ENCODE data around the gene RPE.

Gene RPE

DNA sequence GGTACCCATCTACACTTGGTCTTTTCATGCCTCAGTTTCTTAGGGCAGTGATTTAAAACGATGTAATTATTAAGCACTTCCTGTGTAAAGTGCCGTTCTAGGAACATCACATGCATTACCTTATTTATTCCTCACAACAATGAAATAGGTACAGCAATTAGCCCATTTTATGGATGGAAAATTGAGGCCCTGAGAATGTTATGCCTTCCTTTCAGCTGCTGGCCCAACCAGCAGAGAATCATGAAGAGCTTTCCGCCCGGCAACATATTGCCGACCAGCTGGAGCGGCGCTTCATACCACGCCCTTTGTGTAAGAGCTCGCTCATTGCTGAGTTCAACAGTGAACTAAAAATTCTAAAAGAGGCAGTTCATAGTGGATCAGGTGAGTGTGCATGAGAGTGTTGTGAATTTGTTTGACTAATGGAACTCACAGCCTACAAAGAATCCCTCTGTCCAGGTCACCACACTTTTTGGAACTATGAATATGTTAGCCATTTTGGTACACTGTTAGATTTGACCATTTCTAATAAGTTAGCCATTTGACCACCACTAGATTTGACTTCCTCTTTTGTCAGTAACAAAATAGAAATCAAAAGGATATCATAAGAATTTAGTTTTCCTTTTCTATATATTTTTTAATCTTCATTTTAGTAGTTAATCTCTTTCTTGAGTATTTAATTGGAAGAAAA, 25.6 kb upstream of the RPE start:
- Histone ChIP-seq H3K4me3 (ENCODE audit: low read length) (no peak overlapping the region), H3K9ac (ENCODE audit: low read length) (no peak overlapping the region), H3K36me3 (ENCODE audit: control insufficient read depth, insufficient read depth, low read length) (no peaks in the 10 kb centered on the region), H3K27me3 (ENCODE audit: control insufficient read depth, insufficient read depth, low read length) (no peaks in the 10 kb centered on the region), H3K4me1 (ENCODE audit: control insufficient read depth, insufficient read depth, low read length) (peaks cover 7% of the 10 kb centered on the region), H3K9me3 (ENCODE audit: control insufficient read depth, low read length) (no peaks in the 10 kb centered on the region)

DNA sequence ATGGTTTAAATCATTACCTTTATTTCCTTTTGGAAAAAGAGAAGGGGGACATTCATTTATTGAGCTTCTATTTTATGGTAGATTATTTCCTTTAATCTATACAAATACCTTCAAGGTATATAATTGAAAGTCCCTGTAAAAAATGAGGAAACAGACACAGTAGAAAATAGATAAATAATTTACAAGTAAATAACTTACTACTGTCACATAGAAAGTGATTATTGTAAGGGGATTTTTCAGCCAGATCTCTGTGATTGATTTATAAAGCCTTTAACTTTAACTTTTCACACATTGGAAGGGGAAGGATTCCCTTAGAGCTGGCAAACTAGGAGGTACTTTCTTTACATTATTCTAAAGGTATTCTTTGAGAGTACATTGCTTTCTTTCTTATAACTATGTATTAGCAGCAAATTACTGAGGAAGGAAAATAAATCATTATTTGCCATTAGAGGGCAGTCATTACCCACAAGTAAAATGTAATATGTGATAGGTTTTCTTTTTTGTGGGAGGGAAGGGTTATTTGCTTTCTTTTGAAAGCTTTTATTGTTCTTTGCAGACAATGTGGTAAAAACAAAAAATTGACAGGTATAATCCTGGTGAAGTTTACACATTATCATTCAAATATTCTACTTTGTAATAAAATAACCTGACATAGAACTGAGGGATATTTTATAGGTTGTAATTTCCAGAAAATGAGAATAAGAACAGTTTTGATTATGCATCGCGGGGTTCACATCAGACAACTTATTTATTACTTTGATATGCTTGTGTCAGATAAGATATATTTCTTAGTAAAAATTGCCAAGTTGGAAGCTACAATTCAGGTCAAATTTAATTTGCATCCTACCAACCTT, 24.8 kb upstream of the RPE start:
- no peaks in the 10 kb centered on the region for H3K27me3 ChIP-seq (ENCODE audit: control insufficient read depth, insufficient read depth, low read length)
- H3K36me3 ChIP-seq (ENCODE audit: control insufficient read depth, insufficient read depth, low read length) = no peaks in the 10 kb centered on the region
- no peak overlapping the region for H3K4me3 ChIP-seq (ENCODE audit: low read length)
- peaks cover 7% of the 10 kb centered on the region for H3K4me1 ChIP-seq (ENCODE audit: control insufficient read depth, insufficient read depth, low read length)
- H3K9ac ChIP-seq (ENCODE audit: low read length) = no peak overlapping the region
- no peaks in the 10 kb centered on the region for H3K9me3 ChIP-seq (ENCODE audit: control insufficient read depth, low read length)

DNA sequence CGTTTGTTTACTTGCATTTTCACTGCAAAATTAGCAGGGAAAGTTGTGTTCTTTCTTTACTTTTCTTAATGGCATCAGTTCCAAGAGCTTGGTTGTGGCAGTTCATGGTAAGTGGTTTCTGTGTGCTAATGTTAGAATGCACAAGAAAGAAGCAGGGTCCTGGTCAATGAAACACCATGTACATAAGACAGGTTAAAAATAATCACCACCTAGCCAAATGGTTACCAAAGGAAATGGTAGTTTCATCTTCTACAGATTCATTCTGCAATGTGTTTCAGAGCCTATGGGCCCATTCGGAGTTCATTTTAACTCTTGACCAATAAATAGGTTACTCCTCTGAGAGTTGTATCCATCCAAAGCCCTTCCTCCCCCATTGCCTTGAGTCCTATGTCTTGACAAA, 18.1 kb upstream of the RPE start:
- H3K4me1 ChIP-seq (ENCODE audit: control insufficient read depth, insufficient read depth, low read length) = peaks cover 7% of the 10 kb centered on the region
- H3K4me3 ChIP-seq (ENCODE audit: low read length) = no peak overlapping the region
- H3K27me3 ChIP-seq (ENCODE audit: control insufficient read depth, insufficient read depth, low read length) = no peaks in the 10 kb centered on the region
- H3K9ac ChIP-seq (ENCODE audit: low read length) = no peak overlapping the region
- no peaks in the 10 kb centered on the region for H3K9me3 ChIP-seq (ENCODE audit: control insufficient read depth, low read length)
- H3K36me3 ChIP-seq (ENCODE audit: control insufficient read depth, insufficient read depth, low read length) = no peaks in the 10 kb centered on the region

DNA sequence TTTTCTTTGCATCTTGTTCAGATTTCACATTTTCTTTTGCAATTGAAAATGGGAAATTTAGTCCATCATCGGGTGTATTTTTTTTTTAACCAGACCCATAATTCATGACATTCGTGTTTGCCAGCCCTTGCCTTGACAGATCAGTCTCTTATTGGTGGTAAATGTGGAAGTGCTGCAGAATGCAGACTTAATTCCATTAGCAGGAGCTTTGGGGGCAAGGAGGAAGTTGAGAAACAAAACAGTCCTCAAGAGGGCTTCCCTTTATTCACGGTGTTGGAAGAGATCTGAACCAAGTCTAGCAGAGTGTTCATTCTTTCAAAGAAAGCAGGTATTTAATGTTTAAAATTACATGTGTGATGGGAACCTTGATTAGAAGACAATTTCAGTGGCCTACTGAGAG, 16.6 kb upstream of the RPE start:
- no peaks in the 10 kb centered on the region for H3K4me1 ChIP-seq (ENCODE audit: control insufficient read depth, insufficient read depth, low read length)
- H3K36me3 ChIP-seq (ENCODE audit: control insufficient read depth, insufficient read depth, low read length) = no peaks in the 10 kb centered on the region
- no peaks in the 10 kb centered on the region for H3K27me3 ChIP-seq (ENCODE audit: control insufficient read depth, insufficient read depth, low read length)
- H3K9me3 ChIP-seq (ENCODE audit: control insufficient read depth, low read length) = no peaks in the 10 kb centered on the region
- no peak overlapping the region for H3K4me3 ChIP-seq (ENCODE audit: low read length)
- no peak overlapping the region for H3K9ac ChIP-seq (ENCODE audit: low read length)

DNA sequence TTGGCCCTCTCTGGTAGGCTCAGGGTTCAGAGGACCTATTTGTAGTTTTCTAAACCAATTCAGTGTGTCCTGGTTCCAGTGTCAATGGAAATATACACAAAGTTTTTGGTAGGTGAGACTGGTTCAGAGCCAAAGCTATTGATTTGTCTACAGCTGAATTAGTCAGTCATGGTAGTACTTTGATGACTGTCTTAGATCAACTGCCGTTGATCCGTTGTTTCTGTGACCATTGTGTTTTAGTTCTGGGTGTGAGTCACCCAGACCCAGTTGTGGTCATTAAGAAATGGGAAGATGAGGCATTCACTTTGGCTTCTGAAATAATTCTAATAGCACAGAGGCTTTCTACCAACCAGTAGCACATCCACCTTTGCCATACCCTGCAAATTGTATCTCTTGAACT, 16.0 kb upstream of the RPE start:
- Histone ChIP-seq H3K9me3 (ENCODE audit: control insufficient read depth, low read length) (no peaks in the 10 kb centered on the region), H3K4me1 (ENCODE audit: control insufficient read depth, insufficient read depth, low read length) (no peaks in the 10 kb centered on the region)

DNA sequence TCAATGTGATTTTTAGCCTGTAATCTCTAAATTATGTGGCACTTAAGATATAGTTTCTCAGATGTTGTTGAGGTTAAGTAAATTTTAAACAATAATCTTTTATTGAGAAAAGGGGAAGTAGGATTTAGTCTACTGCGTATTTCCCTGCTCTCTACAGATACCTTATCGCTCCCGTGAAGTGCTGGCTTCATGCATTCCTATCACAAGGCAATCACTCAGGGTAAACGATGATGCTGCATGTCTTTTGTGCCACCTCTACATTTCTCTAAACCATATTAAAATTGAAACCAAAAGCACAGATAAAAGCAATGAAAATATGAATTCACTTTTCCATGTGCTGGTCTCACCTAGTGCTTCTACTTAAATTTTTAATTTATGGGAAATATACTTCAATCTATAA, 14.4 kb upstream of the RPE start:
- Histone ChIP-seq H3K36me3 (ENCODE audit: control insufficient read depth, insufficient read depth, low read length) (no peaks in the 10 kb centered on the region), H3K9ac (ENCODE audit: low read length) (no peak overlapping the region), H3K9me3 (ENCODE audit: control insufficient read depth, low read length) (no peaks in the 10 kb centered on the region)

More for the DNA sequence above, 16.0 kb upstream of the RPE start:
- Histone ChIP-seq H3K9ac (ENCODE audit: low read length) (no peak overlapping the region), H3K4me3 (ENCODE audit: low read length) (no peak overlapping the region), H3K27me3 (ENCODE audit: control insufficient read depth, insufficient read depth, low read length) (no peaks in the 10 kb centered on the region), H3K36me3 (ENCODE audit: control insufficient read depth, insufficient read depth, low read length) (no peaks in the 10 kb centered on the region)

DNA sequence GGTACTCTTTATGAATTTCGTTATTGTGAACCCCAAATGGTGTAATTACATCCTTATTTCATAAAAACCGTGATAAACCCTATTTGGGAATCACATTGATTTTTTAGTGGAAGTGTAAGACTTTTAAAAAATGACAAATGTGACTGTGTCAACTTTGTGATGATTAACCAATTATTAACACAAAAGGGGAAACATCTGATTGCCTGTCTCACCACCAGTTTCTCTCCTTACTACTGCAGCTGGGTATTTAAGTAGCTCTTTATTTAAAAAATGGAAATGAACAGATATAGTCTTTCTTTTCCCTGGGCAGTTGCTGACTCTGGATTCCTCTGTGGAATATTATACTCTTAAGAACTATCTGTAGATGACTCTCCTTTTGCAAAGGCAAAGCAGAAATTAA, 11.6 kb upstream of the RPE start:
- Histone ChIP-seq H3K27me3 (ENCODE audit: control insufficient read depth, insufficient read depth, low read length) (no peaks in the 10 kb centered on the region), H3K36me3 (ENCODE audit: control insufficient read depth, insufficient read depth, low read length) (no peaks in the 10 kb centered on the region), H3K4me3 (ENCODE audit: low read length) (no peak overlapping the region), H3K9me3 (ENCODE audit: control insufficient read depth, low read length) (no peaks in the 10 kb centered on the region), H3K9ac (ENCODE audit: low read length) (no peak overlapping the region), H3K4me1 (ENCODE audit: control insufficient read depth, insufficient read depth, low read length) (no peaks in the 10 kb centered on the region)

More for the DNA sequence above, 14.4 kb upstream of the RPE start:
- Histone ChIP-seq H3K4me3 (ENCODE audit: low read length) (no peak overlapping the region), H3K27me3 (ENCODE audit: control insufficient read depth, insufficient read depth, low read length) (no peaks in the 10 kb centered on the region), H3K4me1 (ENCODE audit: control insufficient read depth, insufficient read depth, low read length) (no peaks in the 10 kb centered on the region)

DNA sequence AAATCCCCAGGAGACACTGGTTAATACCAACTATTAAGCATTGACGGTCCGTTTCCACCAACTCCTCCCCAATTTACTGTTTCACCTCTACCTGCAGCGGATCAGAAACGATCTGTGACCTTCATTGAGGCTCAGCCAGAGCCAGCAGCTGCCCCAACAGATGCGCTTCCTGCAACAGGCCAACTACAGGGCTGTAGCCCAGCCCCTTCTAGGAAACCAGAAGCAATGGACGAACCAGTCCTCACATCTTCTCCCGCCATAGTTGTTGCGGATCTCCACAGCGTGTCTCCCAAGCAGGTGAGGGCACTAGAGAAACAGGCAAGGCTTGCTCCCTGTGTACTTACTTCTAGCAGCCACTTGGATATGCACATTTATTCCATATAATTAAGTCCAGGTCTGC, 8.5 kb upstream of the RPE start:
- Histone ChIP-seq H3K36me3 (ENCODE audit: control insufficient read depth, insufficient read depth, low read length) (no peaks in the 10 kb centered on the region), H3K27me3 (ENCODE audit: control insufficient read depth, insufficient read depth, low read length) (no peaks in the 10 kb centered on the region), H3K9ac (ENCODE audit: low read length) (no peak overlapping the region), H3K4me3 (ENCODE audit: low read length) (no peak overlapping the region), H3K9me3 (ENCODE audit: control insufficient read depth, low read length) (no peaks in the 10 kb centered on the region), H3K4me1 (ENCODE audit: control insufficient read depth, insufficient read depth, low read length) (no peaks in the 10 kb centered on the region)

DNA sequence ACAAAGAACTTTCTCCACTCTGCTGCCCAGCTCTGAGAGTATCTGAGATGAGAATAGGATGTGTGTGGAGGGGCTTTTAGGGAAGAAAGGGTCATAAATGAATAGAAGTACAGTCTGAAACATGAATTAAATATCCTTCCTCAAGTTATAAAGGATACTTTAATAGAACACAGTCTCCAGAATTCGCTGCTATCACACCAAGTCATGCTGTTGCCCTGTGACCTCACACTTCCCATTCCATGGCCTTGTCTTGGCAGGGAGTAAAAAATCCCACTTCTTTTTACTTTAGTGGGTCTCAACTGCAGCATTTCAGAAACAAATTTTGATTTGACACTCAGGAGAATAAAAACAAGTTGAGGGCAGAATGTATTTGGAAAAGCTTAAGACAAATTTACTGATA, 3.8 kb upstream of the RPE start:
- H3K9me3 ChIP-seq (ENCODE audit: control insufficient read depth, low read length) = no peaks in the 10 kb centered on the region
- no peak overlapping the region for H3K9ac ChIP-seq (ENCODE audit: low read length)
- no peak overlapping the region for H3K4me3 ChIP-seq (ENCODE audit: low read length)
- no peaks in the 10 kb centered on the region for H3K27me3 ChIP-seq (ENCODE audit: control insufficient read depth, insufficient read depth, low read length)
- peaks cover 11% of the 10 kb centered on the region for H3K4me1 ChIP-seq (ENCODE audit: control insufficient read depth, insufficient read depth, low read length)
- H3K36me3 ChIP-seq (ENCODE audit: control insufficient read depth, insufficient read depth, low read length) = no peaks in the 10 kb centered on the region

DNA sequence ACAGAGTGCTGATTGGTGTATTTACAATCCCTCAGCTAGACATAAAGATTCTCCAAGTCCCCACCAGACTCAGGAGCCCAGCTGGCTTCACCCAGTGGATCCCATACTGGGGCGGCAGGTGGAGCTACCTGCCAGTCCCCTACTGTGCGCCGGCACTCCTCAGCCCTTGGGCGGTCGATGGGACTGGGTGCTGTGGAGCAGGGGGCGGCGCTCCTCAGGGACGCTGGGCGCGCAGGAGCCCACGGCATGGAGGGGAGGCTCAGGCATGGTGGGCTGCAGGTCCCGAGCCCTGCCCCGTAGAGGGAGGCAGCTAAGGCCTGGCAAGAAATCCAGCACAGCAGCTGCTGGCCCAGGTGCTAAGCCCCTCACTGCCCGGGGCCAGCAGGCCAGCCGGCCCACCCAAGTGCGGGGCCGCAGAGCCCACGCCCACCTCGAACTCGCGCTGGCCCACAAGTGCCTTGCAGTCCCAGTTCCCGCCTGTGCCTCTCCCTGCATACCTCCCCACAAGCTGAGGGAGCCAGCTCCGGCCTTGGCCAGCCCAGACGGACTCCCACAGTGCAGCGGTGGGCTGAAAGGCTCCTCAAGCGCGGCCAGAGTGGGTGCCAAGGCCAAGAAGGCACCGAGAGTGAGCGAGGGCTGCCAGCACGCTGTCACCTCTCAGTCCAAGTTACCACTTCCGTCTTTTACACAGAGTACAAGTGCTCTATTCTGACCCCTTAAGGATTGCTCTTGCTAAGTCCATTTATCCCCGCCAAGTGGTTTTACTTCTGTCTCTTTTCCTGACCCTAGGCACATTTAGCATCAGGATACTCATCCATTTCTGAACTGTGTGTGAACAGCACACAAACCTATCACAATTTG, 1.7 kb upstream of the RPE start:
- Histone ChIP-seq H3K9me3 (ENCODE audit: control insufficient read depth, low read length) (no peaks in the 10 kb centered on the region), H3K4me1 (ENCODE audit: control insufficient read depth, insufficient read depth, low read length) (peaks cover 13% of the 10 kb centered on the region), H3K9ac (ENCODE audit: low read length) (no peak overlapping the region), H3K36me3 (ENCODE audit: control insufficient read depth, insufficient read depth, low read length) (no peaks in the 10 kb centered on the region), H3K27me3 (ENCODE audit: control insufficient read depth, insufficient read depth, low read length) (no peaks in the 10 kb centered on the region), H3K4me3 (ENCODE audit: low read length) (no peak overlapping the region)

DNA sequence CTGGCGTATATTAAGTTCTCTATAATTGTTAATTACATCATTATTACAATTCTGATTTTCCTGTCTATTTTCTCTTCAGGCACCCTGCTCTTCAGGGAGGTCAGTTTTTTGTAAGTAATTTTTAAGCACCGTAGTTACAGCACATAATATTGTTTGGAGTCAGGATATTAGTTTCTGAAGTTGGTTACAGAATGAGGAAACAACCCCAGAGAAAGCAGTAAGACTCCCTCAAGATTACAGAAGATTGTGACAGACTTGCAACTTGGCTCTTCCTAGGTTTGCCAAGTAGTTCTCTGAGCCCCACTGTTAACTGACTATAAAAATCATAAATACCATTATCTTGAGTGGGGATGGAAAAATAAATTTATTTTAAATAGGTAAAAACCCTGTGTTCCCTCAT, 921 bp downstream of the RPE start:
- H3K4me1 ChIP-seq (ENCODE audit: control insufficient read depth, insufficient read depth, low read length) = peaks cover 18% of the 10 kb centered on the region
- H3K27me3 ChIP-seq (ENCODE audit: control insufficient read depth, insufficient read depth, low read length) = no peaks in the 10 kb centered on the region
- H3K36me3 ChIP-seq (ENCODE audit: control insufficient read depth, insufficient read depth, low read length) = no peaks in the 10 kb centered on the region
- no peaks in the 10 kb centered on the region for H3K9me3 ChIP-seq (ENCODE audit: control insufficient read depth, low read length)
- H3K9ac ChIP-seq (ENCODE audit: low read length) = peak overlapping the region; percentile 56
- peak overlapping the region; percentile 66 for H3K4me3 ChIP-seq (ENCODE audit: low read length)

DNA sequence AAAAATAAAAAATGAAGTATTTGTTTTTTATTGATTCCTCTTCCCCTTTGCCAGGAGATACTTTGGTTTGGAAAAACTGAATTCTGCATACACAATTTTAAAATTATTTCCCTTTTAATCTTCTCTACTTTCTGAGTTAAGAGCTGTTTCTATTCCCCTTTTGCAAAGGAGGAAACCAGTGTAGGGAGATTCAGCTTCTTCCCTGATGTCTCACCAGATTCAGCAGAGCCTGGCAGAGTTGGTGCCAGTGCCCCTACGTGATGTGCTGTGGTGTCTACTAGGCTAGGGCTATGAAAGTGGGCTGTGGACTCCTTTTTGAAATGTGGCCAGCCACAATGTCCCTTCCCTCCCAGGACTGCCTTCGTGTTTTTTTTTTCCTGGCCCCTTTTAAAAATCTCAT, 2.4 kb downstream of the RPE start:
- Histone ChIP-seq H3K36me3 (ENCODE audit: control insufficient read depth, insufficient read depth, low read length) (no peaks in the 10 kb centered on the region), H3K27me3 (ENCODE audit: control insufficient read depth, insufficient read depth, low read length) (no peaks in the 10 kb centered on the region), H3K4me3 (ENCODE audit: low read length) (no peak overlapping the region), H3K4me1 (ENCODE audit: control insufficient read depth, insufficient read depth, low read length) (peaks cover 18% of the 10 kb centered on the region), H3K9ac (ENCODE audit: low read length) (no peak overlapping the region), H3K9me3 (ENCODE audit: control insufficient read depth, low read length) (no peaks in the 10 kb centered on the region)
